GM19023 (cell line): Measurements from ENCODE around the gene RGS3.
"Not testable (repeated sequence)": the region's sequence is repeated elsewhere in the genome, so short reads cannot be mapped to it uniquely, and the experiment has no call there.

Experiments
- ATAC-seq: cut with Tn5 transposase; IDR thresholded peaks from one replicate; pipeline ENCODE4 v1.9.1; 2021; ENCODE audit warnings: mild to moderate bottlenecking, moderate library complexity; ENCODE audit not compliant: unreplicated experiment

RGS3 gene

DNA sequence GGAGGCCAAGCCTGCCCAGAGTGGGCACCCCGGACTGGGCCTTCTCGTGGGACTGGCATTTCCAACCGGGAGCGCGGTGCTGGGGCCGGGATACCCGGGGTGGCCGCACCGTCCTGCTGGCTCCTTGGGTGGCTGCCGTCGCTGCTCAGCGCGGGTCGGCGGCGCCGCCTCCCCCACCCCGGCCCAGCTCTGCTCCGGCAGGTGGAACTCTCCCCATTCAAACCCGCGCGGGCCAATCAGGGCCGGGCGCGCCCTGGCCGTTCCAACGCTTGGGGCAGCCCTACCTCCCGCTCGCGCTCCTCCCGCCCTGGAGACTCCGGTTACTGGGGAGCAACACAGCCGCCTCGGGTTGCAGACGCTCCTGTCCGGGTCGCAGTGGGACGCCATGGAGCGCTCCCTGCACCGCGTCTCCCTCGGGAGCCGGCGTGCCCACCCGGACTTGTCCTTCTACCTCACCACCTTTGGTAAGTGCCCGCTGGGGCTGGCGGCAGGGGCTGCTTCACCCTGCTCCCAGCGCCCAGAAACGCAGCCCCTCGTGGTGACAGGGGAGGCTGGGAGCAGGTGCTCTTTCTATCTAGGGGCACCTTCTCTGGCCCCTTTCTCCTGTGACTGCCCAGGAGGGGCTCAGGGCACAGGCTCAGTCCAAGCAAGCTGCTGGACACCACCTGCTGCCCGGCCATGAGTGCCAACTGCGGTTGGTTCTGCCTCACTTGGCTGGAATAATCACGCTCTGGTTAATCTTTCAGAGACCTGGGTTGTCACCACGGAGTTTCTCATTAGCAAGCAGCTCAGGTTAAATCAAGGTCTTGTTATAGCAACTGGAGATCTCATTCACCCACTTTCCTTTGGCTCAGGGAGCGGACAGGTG, at the start of gene RGS3:
Gene RGS3, plus strand, starts transcription at position 310 of the 868 bp plus-strand sequence. Its CDS starts 76 bp downstream, at position 386.
- ATAC-seq, result no peak

DNA sequence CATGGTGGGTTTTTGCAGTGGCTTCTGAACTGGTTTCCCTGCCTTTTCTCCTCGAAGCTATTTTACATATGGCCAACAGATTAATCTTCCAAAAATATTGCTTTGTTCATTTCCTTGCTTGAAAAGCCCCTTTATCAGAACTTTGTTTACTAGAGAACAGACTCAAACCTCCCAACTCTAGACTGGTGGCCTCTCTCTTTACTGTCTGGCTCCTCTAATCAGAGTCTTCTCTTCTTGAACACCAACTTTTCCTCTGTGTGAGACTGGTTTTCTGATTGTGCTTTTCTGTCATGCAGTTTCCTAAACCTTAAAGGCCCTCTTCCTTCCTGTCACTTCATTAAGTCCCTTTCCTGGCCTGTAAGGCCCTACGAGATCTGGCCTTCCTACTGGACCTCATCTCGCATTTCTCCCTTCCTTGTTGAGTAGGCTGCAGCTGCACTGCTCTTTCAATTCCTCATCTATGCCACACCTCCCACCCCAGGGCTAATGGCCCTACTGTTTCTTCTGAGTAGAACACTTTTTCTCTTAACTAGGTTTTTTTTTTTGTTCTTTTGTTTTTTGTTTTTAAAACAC, 47.3 kb upstream of the RGS3 start:
- peak; percentile 93 for ATAC-seq

DNA sequence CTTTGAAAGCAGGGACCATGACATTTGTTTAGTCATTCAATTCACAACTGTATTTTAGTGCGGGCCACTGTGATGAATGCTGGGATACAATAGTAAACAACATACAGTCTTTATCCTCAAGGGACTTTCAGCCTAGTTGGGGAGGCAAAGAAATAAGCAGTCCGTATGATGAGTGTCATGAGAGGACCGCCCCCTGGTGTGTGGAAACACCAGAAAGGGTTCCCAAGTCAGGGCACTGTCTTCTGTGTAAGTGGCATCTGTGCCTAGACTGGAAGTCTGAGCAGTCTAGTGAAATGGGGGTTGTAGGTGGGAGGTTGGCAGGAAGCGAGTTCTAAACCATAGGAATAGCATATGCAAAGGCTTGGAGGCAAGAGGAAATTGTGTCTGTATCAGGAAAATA, 46.2 kb upstream of the RGS3 start:
- ATAC-seq, result no peak

DNA sequence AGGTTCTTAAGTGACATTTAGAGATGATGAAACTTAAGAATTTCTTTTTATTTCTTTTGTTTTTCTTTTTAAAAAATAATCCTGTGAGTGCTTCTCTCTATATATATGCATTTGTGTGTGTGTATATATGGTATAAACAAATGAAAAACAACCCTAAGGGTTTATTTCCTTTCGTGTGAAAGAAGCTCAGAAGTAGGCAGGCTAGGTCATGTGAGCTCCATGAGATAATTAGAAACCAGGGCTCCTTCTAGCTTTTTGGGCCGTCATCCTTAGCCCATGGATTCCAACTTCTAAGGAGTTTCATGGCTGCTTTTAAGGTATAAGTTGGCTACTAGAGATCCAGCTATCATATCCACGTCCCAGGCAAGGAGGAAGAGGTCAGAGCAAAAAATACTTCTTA, 41.8 kb upstream of the RGS3 start:
- ATAC-seq, result no peak

DNA sequence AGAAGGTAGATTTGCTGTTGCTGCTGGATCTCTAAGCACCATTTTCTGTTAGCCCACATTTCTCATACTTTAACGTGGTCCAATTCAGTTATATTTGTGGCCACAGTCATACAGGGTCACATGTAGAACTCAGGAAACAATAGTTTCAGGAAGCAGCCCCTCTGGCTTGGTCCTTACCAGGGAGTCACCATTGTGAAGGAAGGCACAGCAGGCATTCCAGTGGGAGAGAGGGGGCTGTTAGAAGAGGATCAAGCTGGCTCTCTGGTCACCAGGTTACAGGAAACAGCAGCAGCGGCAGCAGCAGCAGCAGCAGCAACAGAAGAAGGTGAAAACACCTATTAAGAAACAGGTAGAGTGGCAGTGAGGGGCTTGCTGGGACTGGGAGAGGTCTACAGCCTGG, 38.5 kb upstream of the RGS3 start:
- ATAC-seq, result no peak

- no peak for ATAC-seq
Measured at GRCh38 chr9:113426701-113427100, 36.8 kb upstream of the RGS3 start.

- no peak for ATAC-seq
Measured at GRCh38 chr9:113427629-113428028, 35.9 kb upstream of the RGS3 start.

GRCh38 chr9:113428062-113428615, 35.4 kb upstream of the RGS3 start:
- no peak for ATAC-seq

GRCh38 chr9:113431191-113431590, 32.3 kb upstream of the RGS3 start:
- no peak for ATAC-seq

DNA sequence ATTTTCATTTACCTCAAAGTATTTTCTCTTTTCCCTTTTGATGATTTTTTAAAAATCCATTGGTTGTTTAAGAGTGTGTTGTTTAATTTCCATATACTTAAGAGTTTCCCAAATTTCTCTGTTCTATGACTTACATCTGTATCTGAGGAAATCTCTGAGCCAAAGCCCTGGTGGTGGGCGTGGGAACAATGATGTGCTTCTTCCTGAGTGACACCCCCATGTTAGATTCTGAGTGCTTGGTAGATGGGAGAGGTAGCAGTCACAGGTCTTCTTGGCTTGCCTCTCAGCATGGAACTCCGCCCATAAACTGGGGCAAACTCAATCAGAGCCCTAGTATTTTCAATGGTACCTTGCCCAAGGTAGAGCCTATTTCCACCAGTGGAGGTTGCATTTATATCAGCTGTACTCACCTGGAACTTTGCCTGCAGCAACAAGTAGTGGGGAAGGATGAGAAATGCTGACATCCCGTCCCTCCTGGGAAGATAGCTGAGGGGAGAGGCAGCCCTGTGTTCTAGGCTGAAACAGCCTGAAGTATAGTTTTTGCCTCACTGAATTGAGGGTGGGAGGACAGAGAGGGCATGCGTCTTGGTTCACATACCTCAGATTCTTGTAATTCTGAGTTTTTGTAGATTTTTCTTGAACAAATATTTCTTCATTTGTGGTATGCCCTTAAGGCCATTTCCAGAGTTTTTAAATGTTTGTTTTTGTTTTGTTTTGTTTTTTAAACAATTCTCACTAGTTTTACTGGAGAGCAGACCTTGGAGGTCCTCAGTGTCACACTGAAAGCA, 26.6 kb upstream of the RGS3 start:
- ATAC-seq, result no peak

DNA sequence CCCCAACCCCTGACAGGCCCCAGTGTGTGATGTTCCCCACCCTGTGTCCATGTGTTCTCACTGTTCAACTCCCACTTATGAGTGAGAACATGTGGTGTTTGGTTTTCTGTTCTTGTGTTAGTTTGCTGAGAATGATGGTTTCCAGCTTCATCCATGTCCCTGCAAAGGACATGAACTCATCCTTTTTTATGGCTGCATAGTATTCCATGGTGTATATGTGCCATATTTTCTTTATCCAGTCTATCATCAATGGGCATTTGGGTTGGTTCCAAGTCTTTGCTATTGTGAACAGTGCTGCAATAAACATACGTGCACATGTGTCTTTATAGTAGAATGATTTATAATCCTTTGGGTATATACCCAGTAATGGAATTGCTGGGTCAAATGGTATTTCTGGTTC, 25.8 kb upstream of the RGS3 start:
- not testable (repeated sequence) for ATAC-seq

DNA sequence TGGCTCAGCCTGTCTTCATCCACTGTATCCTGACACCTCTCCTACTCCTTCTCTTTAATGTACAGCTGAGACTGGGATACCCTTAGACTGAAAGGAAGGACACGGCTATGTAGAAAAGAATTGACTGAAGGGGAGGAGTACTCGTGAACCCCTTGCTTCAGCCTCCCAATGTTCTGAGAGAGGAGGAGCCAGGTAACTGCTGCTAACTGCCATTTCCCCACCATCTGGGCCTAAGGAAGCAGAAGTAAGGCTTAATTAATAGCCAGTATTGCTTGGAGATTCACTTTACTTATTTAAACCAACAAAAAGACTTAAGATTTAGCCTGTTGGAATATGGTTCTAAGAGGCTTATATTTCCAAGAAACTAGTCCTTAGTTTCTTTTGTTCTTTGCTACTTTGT, 18.8 kb upstream of the RGS3 start:
- no peak for ATAC-seq

- ATAC-seq, result no peak
Measured at GRCh38 chr9:113446323-113446740, 17.2 kb upstream of the RGS3 start.

DNA sequence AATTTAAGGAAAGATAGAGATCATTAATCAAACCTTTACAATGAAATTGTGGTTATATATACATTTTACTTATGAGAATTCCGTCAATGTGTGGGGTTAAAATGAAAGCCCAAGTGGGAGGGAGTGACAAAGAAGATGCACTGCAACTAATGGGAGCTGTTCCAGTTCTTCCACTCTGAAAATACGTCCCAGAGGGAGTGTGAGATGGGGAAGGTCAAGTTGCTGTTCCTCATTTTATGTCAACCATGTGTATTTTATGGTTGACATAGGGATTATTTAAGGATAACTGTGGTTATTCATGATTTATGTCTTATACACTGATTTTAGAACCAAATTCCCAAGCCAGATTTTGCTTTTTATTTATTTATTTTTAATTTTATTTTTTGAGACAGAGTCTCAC, 14.2 kb upstream of the RGS3 start:
- ATAC-seq, result no peak

DNA sequence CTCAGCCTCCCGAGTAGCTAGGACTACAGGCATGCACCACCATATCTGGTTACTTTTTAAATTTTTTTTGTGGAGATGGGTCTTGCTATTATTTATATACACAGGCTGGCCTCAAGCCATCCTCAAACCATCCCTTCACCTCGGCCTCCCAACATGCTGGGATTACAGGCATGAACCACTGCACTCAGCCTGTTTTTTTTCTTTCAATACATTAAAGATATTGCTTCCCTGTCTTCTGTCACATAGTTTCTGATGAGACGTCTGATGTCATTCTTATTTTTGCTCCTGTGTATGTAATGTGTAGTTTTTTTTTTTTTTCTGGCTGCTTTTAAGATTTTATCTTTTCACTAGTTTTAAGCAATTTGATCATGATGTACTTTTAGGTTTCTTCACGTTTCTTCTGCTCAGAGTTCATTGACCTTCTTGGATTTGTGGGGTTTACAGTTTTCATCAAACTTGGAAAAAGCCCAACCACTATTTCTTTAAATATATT, 11.4 kb upstream of the RGS3 start:
- ATAC-seq, result no peak

- ATAC-seq, result no peak
Measured at GRCh38 chr9:113454914-113455761, 8.4 kb upstream of the RGS3 start.

DNA sequence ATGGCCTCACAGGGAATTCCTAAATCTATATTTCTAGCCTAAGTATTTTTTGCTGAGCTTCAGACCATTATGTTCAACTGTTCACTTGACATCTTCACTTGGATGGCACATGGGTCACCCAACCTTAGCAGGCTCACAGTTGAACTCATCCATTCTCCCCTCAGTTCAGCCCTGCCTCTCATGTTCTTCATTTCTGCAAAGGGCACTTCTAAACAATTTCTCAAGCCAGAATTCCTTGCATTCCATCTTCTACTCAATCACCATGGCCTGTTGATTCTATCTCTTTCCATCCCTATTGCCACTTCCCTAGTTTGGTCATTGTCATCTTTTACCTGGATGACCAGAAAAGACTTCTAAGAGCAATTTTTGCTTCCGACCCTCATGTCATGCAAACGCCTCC, 7.3 kb upstream of the RGS3 start:
- no peak for ATAC-seq

DNA sequence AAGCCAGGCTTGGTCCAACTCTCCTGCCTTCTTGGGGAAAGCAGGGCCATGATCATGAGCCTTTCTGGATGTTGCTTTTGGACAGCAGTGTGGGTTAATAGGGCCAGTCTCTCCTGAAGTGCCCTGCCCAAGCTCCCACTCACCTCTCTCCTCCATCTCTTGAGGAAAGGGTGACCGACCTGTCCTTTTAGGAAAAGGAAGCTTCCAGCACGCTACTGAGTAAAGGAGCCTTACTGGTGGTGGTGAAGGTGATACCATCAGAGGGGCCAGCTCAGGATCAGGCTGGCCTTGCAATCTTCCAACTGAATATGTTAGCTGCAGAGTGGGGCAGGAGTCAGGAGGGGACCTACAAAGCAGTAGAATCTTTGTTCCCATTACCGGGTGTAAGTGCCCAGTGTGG, 2.2 kb upstream of the RGS3 start:
- no peak for ATAC-seq

DNA sequence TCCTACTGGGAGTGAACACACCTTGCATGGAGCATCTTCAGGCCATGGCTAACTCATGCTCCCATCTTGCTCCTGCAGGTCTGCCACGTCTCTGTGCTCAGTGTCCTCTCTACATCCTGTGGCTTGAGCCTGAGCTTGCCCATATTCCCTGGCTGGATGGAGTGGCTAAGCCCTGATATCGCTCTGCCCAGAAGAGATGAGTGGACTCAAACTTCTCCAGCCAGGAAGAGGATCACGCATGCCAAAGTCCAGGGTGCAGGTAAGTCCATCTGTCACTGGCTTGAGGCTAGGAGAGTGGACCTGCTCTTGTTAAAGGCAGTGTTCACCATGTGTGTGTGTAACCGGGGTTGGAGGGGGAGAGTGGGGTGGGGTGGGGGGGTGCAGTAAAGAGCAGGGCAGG, 1.6 kb upstream of the RGS3 start:
- no peak for ATAC-seq

DNA sequence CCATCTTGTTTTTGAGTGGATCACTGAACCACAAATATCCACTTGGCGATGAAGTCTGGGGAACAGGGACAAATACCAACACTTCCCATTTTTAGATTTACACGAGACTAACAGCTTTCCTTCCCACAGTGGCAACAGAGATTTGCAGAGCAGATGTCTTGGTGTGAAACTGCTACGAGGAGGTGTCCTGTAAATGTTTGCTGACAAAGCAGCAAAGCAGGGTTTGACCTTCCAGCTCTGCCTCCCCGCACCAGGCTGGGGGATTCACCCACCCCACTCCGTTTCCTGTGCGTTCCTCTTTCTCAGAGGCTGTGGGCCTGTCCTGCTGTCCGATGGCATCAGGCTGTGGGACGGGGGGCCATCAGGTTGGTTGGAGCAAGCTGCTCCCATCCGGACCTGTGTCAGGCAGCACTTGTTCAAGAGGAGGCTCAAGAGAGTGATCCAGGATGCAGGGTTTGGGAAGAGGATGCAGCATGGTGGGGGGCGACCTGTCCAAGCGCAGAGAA, 693 bp upstream of the RGS3 start:
- ATAC-seq, result no peak
